ENCODE results near the gene OR6A2. TPM values are rescaled to one million over a fixed set of nuclear protein-coding genes. Genes with fewer than 3 reads are reported as not detected.

Gene OR6A2
- total and polyA plus RNA-seq, 3 experiments from 2014 or later: not detected

DNA sequence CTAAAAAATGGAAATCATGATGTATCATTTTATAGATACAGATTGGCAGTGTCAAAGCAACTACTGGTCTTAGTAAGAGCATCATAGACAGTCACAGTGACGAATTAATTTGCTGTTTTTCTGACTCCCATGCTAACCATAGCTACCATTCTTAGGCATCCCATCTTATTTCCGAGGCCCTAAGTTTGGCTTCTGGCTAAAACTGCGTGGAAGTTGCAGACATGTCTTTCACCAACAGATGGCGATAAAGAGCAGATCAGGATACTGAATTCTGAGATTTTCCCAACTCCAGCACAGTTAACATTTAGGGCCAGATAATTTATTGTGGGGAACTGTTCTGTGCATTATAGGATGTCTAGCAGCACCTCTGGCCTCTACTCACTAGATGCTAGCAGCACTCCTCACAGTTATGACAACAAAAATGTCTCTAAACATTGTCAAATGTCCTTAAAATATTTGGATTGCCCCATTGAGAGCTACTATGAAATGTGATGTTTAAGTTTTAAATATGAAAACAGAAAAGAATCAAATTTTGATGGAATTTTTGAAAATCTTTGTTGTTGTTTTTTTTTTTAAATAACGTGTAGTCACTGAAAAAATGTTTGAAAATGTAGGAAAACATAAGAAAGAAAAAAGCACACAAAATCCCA lies 44.1 kb downstream of the OR6A2 start:
- peak in 4 of 5 donors; percentile 16 to 55 (median 40) for DNase-seq
- no peak overlapping the region for H3K4me3 ChIP-seq (ENCODE audit: low read length)
- ChIA-PET CTCF (interaction anchor here (0.7 to 13.4 kb wide), 19 partner anchors 15 to 336 kb away, joined by 3 to 317 read pairs (median 4); partner anchors contain the start of genes APBB1, TAF10 and TPP1), POLR2A (interaction anchor here (0.7 to 1.3 kb wide), 4 partner anchors 10 to 559 kb away, joined by 3 to 5 read pairs (median 4); no protein-coding TSS in a partner anchor)
- H3K27ac Mint-ChIP-seq: no peak overlapping the region
- H3K9me3 ChIP-seq (ENCODE audit: low read length): no peaks in the 10 kb centered on the region
- no peaks in the 10 kb centered on the region for H3K27me3 ChIP-seq (ENCODE audit: insufficient read depth, low read length, poor library complexity, severe bottlenecking)
- no peak overlapping the region for H3K27ac ChIP-seq (ENCODE audit: low read depth, low read length)
- H3K36me3 Mint-ChIP-seq: no peaks in the 10 kb centered on the region
- H3K4me1 Mint-ChIP-seq: peaks cover 3 to 21% (median 18%) of the 10 kb centered on the region in 3 donors
- H3K9me3 Mint-ChIP-seq: no peaks in the 10 kb centered on the region
- no peak overlapping the region for H3K4me3 Mint-ChIP-seq
- no peaks in the 10 kb centered on the region for H3K36me3 ChIP-seq (ENCODE audit: insufficient read depth, low read length)
- peaks cover 1 to 5% of the 10 kb centered on the region in 2 donors for H3K27me3 Mint-ChIP-seq
- H3K4me1 ChIP-seq (ENCODE audit: insufficient read depth, low read length): no peaks in the 10 kb centered on the region

DNA sequence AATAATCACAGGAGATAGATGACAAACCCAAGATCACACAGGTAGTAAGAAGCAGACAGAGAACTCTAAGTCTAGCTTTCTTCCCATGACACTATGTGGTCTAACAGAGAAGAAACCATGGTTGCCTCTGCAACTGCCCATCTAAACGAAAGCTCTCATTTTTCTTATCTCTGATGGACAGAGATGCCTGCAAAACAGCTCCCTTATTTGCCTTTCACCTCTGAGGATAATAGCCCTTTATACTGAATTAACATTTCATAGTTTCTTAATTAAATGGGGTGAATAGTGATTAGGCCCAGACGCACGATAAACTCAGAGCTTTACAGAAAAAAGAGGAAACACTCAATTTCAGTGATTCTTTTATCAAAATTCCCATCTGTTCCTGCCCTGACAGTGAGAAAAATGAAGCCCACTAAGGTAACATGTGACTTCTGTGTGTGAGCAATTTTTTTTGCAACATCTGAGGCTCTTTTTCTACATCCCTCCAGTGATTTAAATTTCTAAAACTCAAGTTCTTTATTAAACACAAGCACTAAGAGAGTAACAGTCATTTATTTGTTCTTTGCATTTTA lies 52.3 kb downstream of the OR6A2 start:
- H3K27ac ChIP-seq (ENCODE audit: low read depth, low read length): peak overlapping the region; percentile 64
- CTCF ChIA-PET: interaction anchor here (1.2 to 16.3 kb wide), 8 partner anchors 8 to 128 kb away, joined by 3 to 317 read pairs (median 6); partner anchors contain the start of genes MRPL17 and TPP1
- POLR2A ChIA-PET: no interaction called here

DNA sequence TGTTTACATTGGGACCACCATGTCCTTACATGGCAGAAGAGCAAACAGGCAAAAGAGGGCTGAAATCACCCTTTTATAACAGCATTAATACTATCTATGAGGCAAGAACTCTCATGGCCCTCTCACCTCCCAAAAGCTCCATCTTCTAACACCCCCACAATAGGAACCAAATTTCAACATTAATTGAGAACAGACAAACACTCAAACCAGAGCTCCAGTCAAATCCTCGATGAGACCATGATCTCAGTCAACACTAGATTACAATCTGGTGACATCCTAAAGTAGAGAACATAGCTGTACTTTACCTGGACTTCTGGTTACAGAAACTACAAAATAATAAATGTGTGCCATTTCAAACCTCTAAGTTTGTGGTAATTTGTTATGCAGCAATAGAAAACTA lies 52.9 kb downstream of the OR6A2 start:
- DNase-seq: no peak
- H3K4me1 ChIP-seq (ENCODE audit: insufficient read depth, low read length): peaks cover 42% of the 10 kb centered on the region
- CTCF ChIA-PET: interaction anchor here (1.2 to 16.3 kb wide), 8 partner anchors 9 to 128 kb away, joined by 3 to 317 read pairs (median 6); partner anchors contain the start of genes MRPL17 and TPP1

More for the DNA sequence above, 52.3 kb downstream of the OR6A2 start:
- no peak overlapping the region for H3K4me3 Mint-ChIP-seq
- no peaks in the 10 kb centered on the region for H3K9me3 Mint-ChIP-seq
- no peaks in the 10 kb centered on the region for H3K36me3 ChIP-seq (ENCODE audit: insufficient read depth, low read length)
- no peaks in the 10 kb centered on the region for H3K27me3 ChIP-seq (ENCODE audit: insufficient read depth, low read length, poor library complexity, severe bottlenecking)
- H3K27ac Mint-ChIP-seq: no peak overlapping the region
- DNase-seq: no peak
- peaks cover 19 to 32% (median 21%) of the 10 kb centered on the region in 3 donors for H3K4me1 Mint-ChIP-seq
- peaks cover 39% of the 10 kb centered on the region for H3K4me1 ChIP-seq (ENCODE audit: insufficient read depth, low read length)
- no peaks in the 10 kb centered on the region for H3K27me3 Mint-ChIP-seq
- no peaks in the 10 kb centered on the region for H3K9me3 ChIP-seq (ENCODE audit: low read length)
- H3K36me3 Mint-ChIP-seq: peaks cover 0 to 8% (median 5%) of the 10 kb centered on the region in 3 donors
- H3K4me3 ChIP-seq (ENCODE audit: low read length): peak overlapping the region; percentile 73

DNA sequence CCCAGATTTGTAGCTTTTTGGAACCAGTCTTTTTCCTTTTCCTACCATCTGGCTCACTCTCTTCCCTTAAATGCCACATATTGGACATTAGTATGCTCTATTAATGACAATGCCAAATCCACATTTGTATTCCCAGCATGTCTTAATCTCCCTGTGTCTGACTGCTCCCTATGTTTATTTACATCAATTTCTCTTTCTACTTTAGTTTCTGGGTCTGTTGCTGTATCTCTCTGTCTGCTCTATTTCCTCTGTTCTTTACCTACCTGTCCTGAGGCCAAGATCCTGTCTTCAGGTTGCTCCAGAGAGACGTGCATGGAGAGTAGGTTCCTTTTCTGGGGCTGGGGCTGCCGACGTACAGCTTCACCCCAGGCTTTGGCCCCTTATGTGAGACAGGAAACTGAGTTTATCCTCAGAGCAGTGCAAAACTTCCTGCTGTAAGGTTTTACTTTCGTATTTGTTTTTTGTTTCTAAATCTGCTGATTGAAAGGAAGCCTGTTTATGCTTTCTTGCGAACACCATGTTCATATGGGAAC lies 53.3 kb downstream of the OR6A2 start:
- H3K27me3 ChIP-seq (ENCODE audit: insufficient read depth, low read length, poor library complexity, severe bottlenecking): no peaks in the 10 kb centered on the region
- ChIA-PET POLR2A (interaction anchor here (1.0 to 2.1 kb wide), 5 partner anchors 9 to 134 kb away, joined by 3 to 7 read pairs (median 5); partner anchors contain the start of genes MRPL17 and TAF10), CTCF (interaction anchor here (0.7 to 16.3 kb wide), 10 partner anchors 9 to 133 kb away, joined by 3 to 317 read pairs (median 5); partner anchors contain the start of genes MRPL17 and TPP1)
- Mint-ChIP-seq H3K27ac (no peak overlapping the region), H3K4me3 (no peak overlapping the region), H3K36me3 (peaks cover 0 to 14% (median 8%) of the 10 kb centered on the region in 3 donors), H3K4me1 (peaks cover 28 to 39% (median 29%) of the 10 kb centered on the region in 3 donors), H3K27me3 (no peaks in the 10 kb centered on the region), H3K9me3 (no peaks in the 10 kb centered on the region)
- H3K27ac ChIP-seq (ENCODE audit: low read depth, low read length): peak overlapping the region; percentile 64
- peaks cover 43% of the 10 kb centered on the region for H3K4me1 ChIP-seq (ENCODE audit: insufficient read depth, low read length)
- H3K9me3 ChIP-seq (ENCODE audit: low read length): no peaks in the 10 kb centered on the region
- no peaks in the 10 kb centered on the region for H3K36me3 ChIP-seq (ENCODE audit: insufficient read depth, low read length)
- peak overlapping the region; percentile 73 for H3K4me3 ChIP-seq (ENCODE audit: low read length)
- peak; percentile 27 to 67 (median 57) for DNase-seq

More for the DNA sequence above, 52.9 kb downstream of the OR6A2 start:
- POLR2A ChIA-PET: interaction anchor here (2.1 kb wide), 1 partner anchor 13 kb away, joined by 6 read pairs; no protein-coding TSS in a partner anchor
- no peaks in the 10 kb centered on the region for H3K9me3 Mint-ChIP-seq
- Histone ChIP-seq H3K27ac (ENCODE audit: low read depth, low read length) (peak overlapping the region; percentile 64), H3K27me3 (ENCODE audit: insufficient read depth, low read length, poor library complexity, severe bottlenecking) (no peaks in the 10 kb centered on the region), H3K4me3 (ENCODE audit: low read length) (peak overlapping the region; percentile 73), H3K36me3 (ENCODE audit: insufficient read depth, low read length) (no peaks in the 10 kb centered on the region), H3K9me3 (ENCODE audit: low read length) (no peaks in the 10 kb centered on the region)
- no peaks in the 10 kb centered on the region for H3K27me3 Mint-ChIP-seq
- no peak overlapping the region for H3K27ac Mint-ChIP-seq
- H3K4me1 Mint-ChIP-seq: peaks cover 25 to 37% (median 27%) of the 10 kb centered on the region in 3 donors
- peaks cover 0 to 13% (median 8%) of the 10 kb centered on the region in 3 donors for H3K36me3 Mint-ChIP-seq
- no peak overlapping the region for H3K4me3 Mint-ChIP-seq

DNA sequence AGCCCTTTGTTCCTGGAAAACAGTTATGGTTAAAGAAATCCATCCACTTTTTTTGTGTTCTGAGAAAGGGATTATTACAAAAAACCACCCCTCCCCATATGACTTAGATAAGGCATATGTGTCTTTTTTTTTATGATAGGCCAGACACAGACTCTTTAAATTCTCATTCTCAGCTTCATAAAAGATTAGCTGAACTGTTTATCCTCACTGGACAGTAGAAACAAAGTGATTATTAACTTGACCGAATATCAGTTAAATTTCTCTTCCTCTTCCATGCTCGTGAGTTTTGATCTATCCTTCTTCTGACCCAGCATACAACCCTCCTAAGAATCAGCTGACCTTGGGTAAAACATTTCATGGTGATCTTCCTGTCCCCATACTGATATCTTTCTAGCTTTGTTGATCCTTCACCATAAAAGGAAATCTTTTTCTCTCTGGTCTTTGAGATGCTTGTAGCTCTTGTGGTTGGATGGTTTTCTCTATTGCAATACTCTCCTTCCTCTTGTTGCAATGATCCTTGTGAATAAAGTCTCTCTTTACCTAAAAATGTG lies 53.9 kb downstream of the OR6A2 start:
- Histone ChIP-seq H3K4me3 (ENCODE audit: low read length) (peak overlapping the region; percentile 73), H3K27ac (ENCODE audit: low read depth, low read length) (peak overlapping the region; percentile 64), H3K4me1 (ENCODE audit: insufficient read depth, low read length) (peaks cover 48% of the 10 kb centered on the region), H3K36me3 (ENCODE audit: insufficient read depth, low read length) (no peaks in the 10 kb centered on the region), H3K27me3 (ENCODE audit: insufficient read depth, low read length, poor library complexity, severe bottlenecking) (no peaks in the 10 kb centered on the region), H3K9me3 (ENCODE audit: low read length) (no peaks in the 10 kb centered on the region)
- H3K36me3 Mint-ChIP-seq: peaks cover 0 to 18% (median 11%) of the 10 kb centered on the region in 3 donors
- H3K4me1 Mint-ChIP-seq: peaks cover 29 to 41% (median 29%) of the 10 kb centered on the region in 3 donors
- ChIA-PET CTCF (interaction anchor here (0.7 to 16.3 kb wide), 10 partner anchors 9 to 215 kb away, joined by 3 to 317 read pairs (median 4); partner anchors contain the start of genes MRPL17 and TPP1), POLR2A (interaction anchor here (1.0 to 2.1 kb wide), 5 partner anchors 9 to 133 kb away, joined by 3 to 7 read pairs (median 5); partner anchors contain the start of genes MRPL17 and TAF10)
- no peak overlapping the region for H3K27ac Mint-ChIP-seq
- H3K9me3 Mint-ChIP-seq: no peaks in the 10 kb centered on the region
- DNase-seq: no peak
- no peak overlapping the region for H3K4me3 Mint-ChIP-seq
- H3K27me3 Mint-ChIP-seq: no peaks in the 10 kb centered on the region

DNA sequence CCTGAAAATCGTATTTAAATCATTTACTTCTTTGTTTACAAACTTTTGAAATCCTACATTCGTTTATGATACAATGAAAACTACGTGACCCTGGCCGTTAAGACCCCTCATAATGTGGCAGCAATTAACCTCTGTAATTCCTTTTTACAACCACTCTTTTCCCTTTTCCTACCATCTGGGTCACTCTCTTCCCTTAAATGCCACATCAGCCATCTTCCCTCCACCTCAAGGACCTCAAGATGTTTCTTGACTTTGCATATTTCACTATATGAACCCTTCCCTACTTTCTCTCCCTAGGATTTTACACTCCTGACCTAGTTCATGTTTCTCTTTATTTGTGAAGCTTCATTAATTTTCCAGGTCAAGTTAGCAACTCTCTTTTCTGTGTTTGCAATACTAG lies 54.5 kb downstream of the OR6A2 start:
- no peak overlapping the region for H3K4me3 Mint-ChIP-seq
- H3K4me1 Mint-ChIP-seq: peaks cover 32 to 43% (median 34%) of the 10 kb centered on the region in 3 donors
- H3K9me3 ChIP-seq (ENCODE audit: low read length): no peaks in the 10 kb centered on the region
- no peaks in the 10 kb centered on the region for H3K27me3 Mint-ChIP-seq
- CTCF ChIA-PET: interaction anchor here (0.9 to 16.3 kb wide), 5 partner anchors 10 to 214 kb away, joined by 3 to 317 read pairs (median 3); partner anchors contain the start of gene MRPL17
- H3K4me3 ChIP-seq (ENCODE audit: low read length): peak overlapping the region; percentile 73
- peak overlapping the region; percentile 64 for H3K27ac ChIP-seq (ENCODE audit: low read depth, low read length)
- H3K36me3 ChIP-seq (ENCODE audit: insufficient read depth, low read length): peaks cover 1% of the 10 kb centered on the region
- no peaks in the 10 kb centered on the region for H3K27me3 ChIP-seq (ENCODE audit: insufficient read depth, low read length, poor library complexity, severe bottlenecking)
- no peaks in the 10 kb centered on the region for H3K9me3 Mint-ChIP-seq
- peaks cover 0 to 21% (median 11%) of the 10 kb centered on the region in 3 donors for H3K36me3 Mint-ChIP-seq
- no peak overlapping the region for H3K27ac Mint-ChIP-seq
- peaks cover 52% of the 10 kb centered on the region for H3K4me1 ChIP-seq (ENCODE audit: insufficient read depth, low read length)
- POLR2A ChIA-PET: interaction anchor here (1.5 to 2.1 kb wide), 3 partner anchors 11 to 133 kb away, joined by 5 to 7 read pairs (median 6); partner anchors contain the start of genes MRPL17 and TAF10
- DNase-seq: no peak

DNA sequence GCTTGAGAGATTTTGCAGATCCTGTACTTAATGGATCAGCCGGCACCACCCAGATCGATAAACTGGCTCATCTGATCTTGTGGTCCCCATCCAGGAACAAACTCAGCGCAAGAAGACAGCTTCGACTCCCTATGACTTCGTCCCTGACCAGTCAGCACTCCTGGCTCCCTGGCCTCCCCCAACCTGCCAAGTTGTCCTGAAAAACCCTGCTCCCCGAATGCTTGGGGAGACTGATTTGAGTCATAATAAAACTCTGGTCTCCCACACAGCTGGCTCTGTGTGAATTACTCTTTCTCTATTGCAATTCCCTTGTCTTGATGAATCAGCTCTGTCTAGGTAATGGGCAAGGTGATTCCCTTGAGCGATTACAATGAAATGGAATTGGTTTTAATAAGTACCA lies 57.2 kb downstream of the OR6A2 start:
- Mint-ChIP-seq H3K4me3 (no peak overlapping the region), H3K9me3 (no peaks in the 10 kb centered on the region), H3K27ac (peak overlapping the region in 3 of 8 donors; percentile 47 to 99 (median 95)), H3K27me3 (no peaks in the 10 kb centered on the region), H3K36me3 (peaks cover 0 to 40% (median 22%) of the 10 kb centered on the region in 3 donors), H3K4me1 (peaks cover 56 to 61% (median 59%) of the 10 kb centered on the region in 3 donors)
- H3K9me3 ChIP-seq (ENCODE audit: low read length): no peaks in the 10 kb centered on the region
- no peak for DNase-seq
- peak overlapping the region; percentile 73 for H3K4me3 ChIP-seq (ENCODE audit: low read length)
- POLR2A ChIA-PET: interaction anchor here (0.6 kb wide), 1 partner anchor 9 kb away, joined by 4 read pairs; no protein-coding TSS in a partner anchor
- no peaks in the 10 kb centered on the region for H3K27me3 ChIP-seq (ENCODE audit: insufficient read depth, low read length, poor library complexity, severe bottlenecking)
- CTCF ChIA-PET: interaction anchor here (1.9 to 16.3 kb wide), 2 partner anchors 13 to 59 kb away, joined by 7 to 317 read pairs; partner anchors contain the start of gene MRPL17
- H3K36me3 ChIP-seq (ENCODE audit: insufficient read depth, low read length): peaks cover 13% of the 10 kb centered on the region
- H3K27ac ChIP-seq (ENCODE audit: low read depth, low read length): no peak overlapping the region
- peaks cover 52% of the 10 kb centered on the region for H3K4me1 ChIP-seq (ENCODE audit: insufficient read depth, low read length)

All from CD8-positive, alpha-beta memory T cell (primary cell).